ENCODE results near the gene AMBP.

Gene AMBP

GRCh38 chr9:114027863-114028465, 50.1 kb downstream of the AMBP start:
- Histone ChIP-seq H2AFZ (ENCODE audit: low read length, unreplicated experiment) (no peak overlapping the region), H3K79me2 (ENCODE audit: control insufficient read depth, insufficient read depth, low read length, unreplicated experiment) (no peaks in the 10 kb centered on the region)

GRCh38 chr9:114027159-114027862, 50.8 kb downstream of the AMBP start:
- H3K4me1 ChIP-seq (ENCODE audit: control insufficient read depth, insufficient read depth, low read length, unreplicated experiment): no peaks in the 10 kb centered on the region
- H3K27me3 ChIP-seq (ENCODE audit: insufficient read depth, low read length): no peaks in the 10 kb centered on the region
- peaks cover 19% of the 10 kb centered on the region for H3K36me3 ChIP-seq (ENCODE audit: insufficient read depth, low read length)
- no peak overlapping the region for H3K27ac ChIP-seq (ENCODE audit: low read depth, low read length)
- no peak overlapping the region for H2AFZ ChIP-seq (ENCODE audit: low read length, unreplicated experiment)
- H3K4me3 ChIP-seq (ENCODE audit: low read depth, low read length): no peak overlapping the region
- no peaks in the 10 kb centered on the region for H3K79me2 ChIP-seq (ENCODE audit: control insufficient read depth, insufficient read depth, low read length, unreplicated experiment)

More at GRCh38 chr9:114027863-114028465, 50.1 kb downstream of the AMBP start:
- H3K27me3 ChIP-seq (ENCODE audit: insufficient read depth, low read length): no peaks in the 10 kb centered on the region
- H3K4me1 ChIP-seq (ENCODE audit: control insufficient read depth, insufficient read depth, low read length, unreplicated experiment): no peaks in the 10 kb centered on the region
- no peak overlapping the region for H3K27ac ChIP-seq (ENCODE audit: low read depth, low read length)
- no peak overlapping the region for H3K4me3 ChIP-seq (ENCODE audit: low read depth, low read length)
- H3K36me3 ChIP-seq (ENCODE audit: insufficient read depth, low read length): peaks cover 15% of the 10 kb centered on the region

GRCh38 chr9:114026335-114026734, 51.8 kb downstream of the AMBP start:
- H3K4me1 ChIP-seq (ENCODE audit: control insufficient read depth, insufficient read depth, low read length, unreplicated experiment): no peaks in the 10 kb centered on the region
- no peak overlapping the region for H3K27ac ChIP-seq (ENCODE audit: low read depth, low read length)
- H3K27me3 ChIP-seq (ENCODE audit: insufficient read depth, low read length): no peaks in the 10 kb centered on the region
- no peak overlapping the region for H3K4me3 ChIP-seq (ENCODE audit: low read depth, low read length)
- H3K79me2 ChIP-seq (ENCODE audit: control insufficient read depth, insufficient read depth, low read length, unreplicated experiment): no peaks in the 10 kb centered on the region
- peaks cover 29% of the 10 kb centered on the region for H3K36me3 ChIP-seq (ENCODE audit: insufficient read depth, low read length)
- no peak overlapping the region for H2AFZ ChIP-seq (ENCODE audit: low read length, unreplicated experiment)

- H3K4me1 ChIP-seq (ENCODE audit: control insufficient read depth, insufficient read depth, low read length, unreplicated experiment): no peaks in the 10 kb centered on the region
- no peak overlapping the region for H2AFZ ChIP-seq (ENCODE audit: low read length, unreplicated experiment)
- H3K27ac ChIP-seq (ENCODE audit: low read depth, low read length): no peak overlapping the region
- no peaks in the 10 kb centered on the region for H3K79me2 ChIP-seq (ENCODE audit: control insufficient read depth, insufficient read depth, low read length, unreplicated experiment)
- no peak overlapping the region for H3K4me3 ChIP-seq (ENCODE audit: low read depth, low read length)
- peaks cover 34% of the 10 kb centered on the region for H3K36me3 ChIP-seq (ENCODE audit: insufficient read depth, low read length)
- no peaks in the 10 kb centered on the region for H3K27me3 ChIP-seq (ENCODE audit: insufficient read depth, low read length)
These were observed 52.3 kb downstream of the AMBP start for GRCh38 chr9:114025760-114026159.

GRCh38 chr9:114025196-114025753, 52.8 kb downstream of the AMBP start:
- H3K36me3 ChIP-seq (ENCODE audit: insufficient read depth, low read length): peaks cover 38% of the 10 kb centered on the region
- H3K79me2 ChIP-seq (ENCODE audit: control insufficient read depth, insufficient read depth, low read length, unreplicated experiment): no peaks in the 10 kb centered on the region
- no peak overlapping the region for H3K27ac ChIP-seq (ENCODE audit: low read depth, low read length)
- no peaks in the 10 kb centered on the region for H3K27me3 ChIP-seq (ENCODE audit: insufficient read depth, low read length)
- H3K4me1 ChIP-seq (ENCODE audit: control insufficient read depth, insufficient read depth, low read length, unreplicated experiment): no peaks in the 10 kb centered on the region
- no peak overlapping the region for H2AFZ ChIP-seq (ENCODE audit: low read length, unreplicated experiment)
- no peak overlapping the region for H3K4me3 ChIP-seq (ENCODE audit: low read depth, low read length)

- Histone ChIP-seq H3K4me3 (ENCODE audit: low read depth, low read length) (no peak overlapping the region), H3K4me1 (ENCODE audit: control insufficient read depth, insufficient read depth, low read length, unreplicated experiment) (no peaks in the 10 kb centered on the region), H3K79me2 (ENCODE audit: control insufficient read depth, insufficient read depth, low read length, unreplicated experiment) (no peaks in the 10 kb centered on the region), H3K27ac (ENCODE audit: low read depth, low read length) (no peak overlapping the region), H3K27me3 (ENCODE audit: insufficient read depth, low read length) (no peaks in the 10 kb centered on the region), H3K36me3 (ENCODE audit: insufficient read depth, low read length) (peaks cover 44% of the 10 kb centered on the region), H2AFZ (ENCODE audit: low read length, unreplicated experiment) (no peak overlapping the region)
These were observed 54.1 kb downstream of the AMBP start for GRCh38 chr9:114023961-114024360.

- Histone ChIP-seq H3K27ac (ENCODE audit: low read depth, low read length) (no peak overlapping the region), H3K4me3 (ENCODE audit: low read depth, low read length) (no peak overlapping the region), H3K36me3 (ENCODE audit: insufficient read depth, low read length) (peaks cover 47% of the 10 kb centered on the region), H3K27me3 (ENCODE audit: insufficient read depth, low read length) (no peaks in the 10 kb centered on the region), H3K79me2 (ENCODE audit: control insufficient read depth, insufficient read depth, low read length, unreplicated experiment) (no peaks in the 10 kb centered on the region), H3K4me1 (ENCODE audit: control insufficient read depth, insufficient read depth, low read length, unreplicated experiment) (no peaks in the 10 kb centered on the region), H2AFZ (ENCODE audit: low read length, unreplicated experiment) (no peak overlapping the region)
These were observed 56.5 kb downstream of the AMBP start for GRCh38 chr9:114021578-114021977.

GRCh38 chr9:114017741-114018715, 60.1 kb downstream of the AMBP start:
- Histone ChIP-seq H3K27me3 (ENCODE audit: insufficient read depth, low read length) (no peaks in the 10 kb centered on the region), H2AFZ (ENCODE audit: low read length, unreplicated experiment) (no peak overlapping the region), H3K27ac (ENCODE audit: low read depth, low read length) (no peak overlapping the region), H3K4me1 (ENCODE audit: control insufficient read depth, insufficient read depth, low read length, unreplicated experiment) (no peaks in the 10 kb centered on the region), H3K4me3 (ENCODE audit: low read depth, low read length) (no peak overlapping the region), H3K79me2 (ENCODE audit: control insufficient read depth, insufficient read depth, low read length, unreplicated experiment) (no peaks in the 10 kb centered on the region), H3K36me3 (ENCODE audit: insufficient read depth, low read length) (peaks cover 37% of the 10 kb centered on the region)

- no peak overlapping the region for H2AFZ ChIP-seq (ENCODE audit: low read length, unreplicated experiment)
- no peaks in the 10 kb centered on the region for H3K27me3 ChIP-seq (ENCODE audit: insufficient read depth, low read length)
- H3K36me3 ChIP-seq (ENCODE audit: insufficient read depth, low read length): peaks cover 28% of the 10 kb centered on the region
- H3K27ac ChIP-seq (ENCODE audit: low read depth, low read length): no peak overlapping the region
- H3K4me1 ChIP-seq (ENCODE audit: control insufficient read depth, insufficient read depth, low read length, unreplicated experiment): no peaks in the 10 kb centered on the region
- no peak overlapping the region for H3K4me3 ChIP-seq (ENCODE audit: low read depth, low read length)
- H3K79me2 ChIP-seq (ENCODE audit: control insufficient read depth, insufficient read depth, low read length, unreplicated experiment): no peaks in the 10 kb centered on the region
These were observed 61.3 kb downstream of the AMBP start for GRCh38 chr9:114016629-114017423.

- Histone ChIP-seq H2AFZ (ENCODE audit: low read length, unreplicated experiment) (no peak overlapping the region), H3K27me3 (ENCODE audit: insufficient read depth, low read length) (no peaks in the 10 kb centered on the region), H3K4me1 (ENCODE audit: control insufficient read depth, insufficient read depth, low read length, unreplicated experiment) (no peaks in the 10 kb centered on the region), H3K36me3 (ENCODE audit: insufficient read depth, low read length) (peaks cover 28% of the 10 kb centered on the region), H3K4me3 (ENCODE audit: low read depth, low read length) (no peak overlapping the region), H3K27ac (ENCODE audit: low read depth, low read length) (no peak overlapping the region), H3K79me2 (ENCODE audit: control insufficient read depth, insufficient read depth, low read length, unreplicated experiment) (no peaks in the 10 kb centered on the region)
These were observed 62.0 kb downstream of the AMBP start for GRCh38 chr9:114016101-114016500.
